Esophagus muscularis mucosa (tissue), 4 donors: Measurements from ENCODE around the gene ZMAT3. TPM values are rescaled to one million over a fixed set of nuclear protein-coding genes. Genes with fewer than 3 reads are reported as not detected.

Experiments used
- DNase-seq: peaks from one replicate; pipeline ENCODE4 v3.0.0-alpha.2; 2017; ENCODE audit errors: extremely low spot score
- H3K27ac ChIP-seq, 4 donors: fragments of 200-600 bp; sonication (generic); replicated peaks in 1 of 4; 1 replicate in 3 of 4; 2 replicates in 1 of 4; pipeline ENCODE4 v1.5.1; 2016 to 2019; ENCODE audit warnings: mild to moderate bottlenecking in 1 of 4
- H3K27me3 ChIP-seq, 4 donors: fragments of 200-600 bp; sonication (generic); one replicate each; pipeline versions ENCODE4 v1.5.1 to v1.6.0; 2016 to 2019
- H3K36me3 ChIP-seq, 4 donors: fragments of 200-600 bp; sonication (generic); one replicate each; pipeline ENCODE4 v1.5.1; 2016 to 2019
- H3K4me1 ChIP-seq, 4 donors: fragments of 200-600 bp; sonication (generic); one replicate each; pipeline ENCODE4 v1.5.1; 2016 to 2019
- H3K4me3 ChIP-seq, 4 donors: fragments of 200-600 bp; sonication (generic); 1 replicate in 2 of 4; 2 replicates in 2 of 4; pipeline ENCODE4 v1.5.1; 2016 to 2019; ENCODE audit warnings: mild to moderate bottlenecking in 4 of 4, moderate library complexity in 1 of 4
- H3K9me3 ChIP-seq, 4 donors: fragments of 200-600 bp; sonication (generic); 1 replicate in 3 of 4; 2 replicates in 1 of 4; pipeline ENCODE4 v1.5.1; 2016 to 2019
- CTCF ChIP-seq, 3 experiments: fragments of 200-600 bp in 2 of 3; fragments of 450-650 bp in 1 of 3; sonication (generic) in 2 of 3; IDR thresholded peaks; one replicate each; pipeline ENCODE4 v1.5.1; 2017 to 2019; ENCODE audit warnings: antibody characterized with exemption in 3 of 3, mild to moderate bottlenecking in 2 of 3, moderate library complexity in 1 of 3
- EP300 ChIP-seq: sonication (generic); formaldehyde crosslinking; IDR thresholded peaks from one replicate; pipeline ENCODE4 v1.6.1; 2017; ENCODE audit warnings: antibody characterized with exemption
- POLR2A ChIP-seq: fragments of 450-650 bp; IDR thresholded peaks from one replicate; pipeline ENCODE4 v1.6.1; 2017; ENCODE audit warnings: antibody characterized with exemption, moderate library complexity, mild to moderate bottlenecking, low read depth
- POLR2AphosphoS5 ChIP-seq, 2 donors: sonication (generic); formaldehyde crosslinking; IDR thresholded peaks; one replicate each; pipeline ENCODE4 v1.6.1; 2017; ENCODE audit warnings: antibody characterized with exemption in 2 of 2
- WGBS: methylation state at CpG from one replicate; pipeline ENCODE4 v1.1.5; 2018; 5-methylcytosine and 5-hydroxymethylcytosine counted together
- intact Hi-C: fragments of 100-400 bp; cut with DNase I; formaldehyde crosslinking; loops from one replicate; pipeline ENCODE4 v1.15.1; 2023
- total RNA-seq, 4 donors: library from RNA; depleted of rRNA; stranded (reverse); fragments of >200 nt; gene quantifications; one replicate each; pipeline versions ENCODE4 v1.1.0 to v1.2.1, GENCODE V29; 2016

Gene ZMAT3
- total RNA-seq, 4 donors from 2014 or later: 15.2 to 26.6 (median 23.1) TPM

- Histone ChIP-seq H3K27me3 (no peaks in the 10 kb centered on the region), H3K9me3 (no peaks in the 10 kb centered on the region), H3K36me3 (peaks cover 0 to 10% (median 5%) of the 10 kb centered on the region in 4 donors), H3K4me1 (peaks cover 0 to 14% (median 12%) of the 10 kb centered on the region in 4 donors), H3K27ac (no peak overlapping the region), H3K4me3 (no peak overlapping the region)
- no peak for TF ChIP-seq CTCF (IDR thresholded peaks at IDR 0.05)
- no peak for TF ChIP-seq EP300
- TF ChIP-seq POLR2A: no peak
- TF ChIP-seq POLR2AphosphoS5 (IDR thresholded peaks at IDR 0.05): no peak
- DNase-seq: no peak
- WGBS: 83% methylated on average over 4 of the region's 4 CpGs
- intact Hi-C loops: no loop called here
Measured at GRCh38 chr3:179021119-179021903, 50.3 kb downstream of the ZMAT3 start.

GRCh38 chr3:179020112-179020511, 51.5 kb downstream of the ZMAT3 start:
- Histone ChIP-seq H3K27me3 (no peaks in the 10 kb centered on the region), H3K4me1 (peaks cover 0 to 14% (median 12%) of the 10 kb centered on the region in 4 donors), H3K27ac (peak overlapping the region in 3 of 4 donors; percentile 7 to 32 (median 18)), H3K36me3 (peaks cover 0 to 9% (median 4%) of the 10 kb centered on the region in 4 donors), H3K9me3 (no peaks in the 10 kb centered on the region), H3K4me3 (no peak overlapping the region)
- no peak for DNase-seq
- intact Hi-C loops: no loop called here
- 15% methylated on average over 4 of the region's 4 CpGs for WGBS
- TF ChIP-seq POLR2A: no peak
- TF ChIP-seq POLR2AphosphoS5 (IDR thresholded peaks at IDR 0.05): no peak
- no peak for TF ChIP-seq CTCF (IDR thresholded peaks at IDR 0.05)
- no peak for TF ChIP-seq EP300

GRCh38 chr3:179018808-179019207, 52.8 kb downstream of the ZMAT3 start:
- intact Hi-C loops: loop anchor here (5.0 kb wide), 1 partner anchor 128 kb away; the partner anchor contains the start of gene PIK3CA

GRCh38 chr3:179016979-179017670, 54.5 kb downstream of the ZMAT3 start:
- DNase-seq: no peak
- Histone ChIP-seq H3K36me3 (no peaks in the 10 kb centered on the region), H3K4me1 (peaks cover 0 to 14% (median 12%) of the 10 kb centered on the region in 4 donors), H3K4me3 (no peak overlapping the region), H3K27me3 (no peaks in the 10 kb centered on the region), H3K9me3 (no peaks in the 10 kb centered on the region), H3K27ac (no peak overlapping the region)
- 84% methylated on average over 9 of the region's 9 CpGs for WGBS
- no peak for TF ChIP-seq CTCF (IDR thresholded peaks at IDR 0.05)
- TF ChIP-seq POLR2A: no peak
- no peak for TF ChIP-seq POLR2AphosphoS5 (IDR thresholded peaks at IDR 0.05)
- no peak for TF ChIP-seq EP300
- intact Hi-C loops: loop anchor here (2.0 to 5.0 kb wide), 2 partner anchors 130 to 300 kb away; partner anchors contain the start of gene PIK3CA

More at GRCh38 chr3:179018808-179019207, 52.8 kb downstream of the ZMAT3 start:
- no peak for DNase-seq
- Histone ChIP-seq H3K4me3 (no peak overlapping the region), H3K4me1 (peaks cover 0 to 14% (median 12%) of the 10 kb centered on the region in 4 donors), H3K27me3 (no peaks in the 10 kb centered on the region), H3K9me3 (no peaks in the 10 kb centered on the region), H3K27ac (no peak overlapping the region), H3K36me3 (no peaks in the 10 kb centered on the region)
- WGBS: 90% methylated on average over 1 of the region's 1 CpG
- TF ChIP-seq POLR2AphosphoS5 (IDR thresholded peaks at IDR 0.05) (no peak), EP300 (no peak), CTCF (IDR thresholded peaks at IDR 0.05) (no peak), POLR2A (no peak)
